HepG2 (cell line): ENCODE results near the gene CTU1. TPM values are rescaled to one million over a fixed set of nuclear protein-coding genes. Genes with fewer than 3 reads are reported as not detected.

Experiments used
- ARID2 ChIP-seq: sonication (generic); formaldehyde crosslinking; IDR thresholded peaks from 2 replicates; pipeline ENCODE4 v1.8.1; 2022; ENCODE audit warnings: mild to moderate bottlenecking, missing genetic modification reagents, borderline replicate concordance
- GABPA ChIP-seq, 2 experiments: IDR thresholded peaks; 2 replicates each; pipeline ENCODE4 v1.6.1; 2011 to 2016; ENCODE audit warnings: low read depth in 2 of 2, low read length in 1 of 2, missing biosample characterization in 1 of 2, missing genetic modification characterization in 1 of 2
- GMEB1 ChIP-seq: sonication (generic); formaldehyde crosslinking; IDR thresholded peaks from 2 replicates; pipeline ENCODE4 v1.5.1; 2020; ENCODE audit warnings: missing genetic modification reagents, mild to moderate bottlenecking, borderline replicate concordance
- HOXA9 ChIP-seq: sonication (generic); formaldehyde crosslinking; IDR thresholded peaks from 2 replicates; pipeline ENCODE4 v1.8.1; 2022; ENCODE audit warnings: missing genetic modification reagents, mild to moderate bottlenecking, moderate library complexity, borderline replicate concordance
- JDP2 ChIP-seq: sonication (generic); formaldehyde crosslinking; IDR thresholded peaks from 2 replicates; pipeline ENCODE4 v1.8.1; 2022; ENCODE audit warnings: missing genetic modification reagents, borderline replicate concordance
- JUNB ChIP-seq: sonication (generic); formaldehyde crosslinking; IDR thresholded peaks from 2 replicates; pipeline ENCODE4 v1.8.0; 2022; ENCODE audit warnings: missing genetic modification reagents, mild to moderate bottlenecking, borderline replicate concordance
- KLF15 ChIP-seq: sonication (generic); formaldehyde crosslinking; IDR thresholded peaks from 2 replicates; pipeline ENCODE4 v1.8.1; 2023; ENCODE audit warnings: borderline replicate concordance, mild to moderate bottlenecking, inconsistent platforms, missing genetic modification reagents, mixed read lengths
- KLF6 ChIP-seq: IDR thresholded peaks from 2 replicates; pipeline ENCODE4 v1.8.0; 2016; ENCODE audit warnings: missing biosample characterization, missing genetic modification reagents
- MXD4 ChIP-seq: IDR thresholded peaks from 2 replicates; pipeline ENCODE4 v1.6.1; 2016; ENCODE audit warnings: mild to moderate bottlenecking, missing biosample characterization, missing genetic modification reagents
- MYPOP ChIP-seq: sonication (generic); formaldehyde crosslinking; IDR thresholded peaks from 2 replicates; pipeline ENCODE4 v1.8.1; 2023; ENCODE audit warnings: mild to moderate bottlenecking, moderate library complexity, missing genetic modification reagents
- NFKB2 ChIP-seq: sonication (generic); formaldehyde crosslinking; IDR thresholded peaks from 2 replicates; pipeline ENCODE4 v1.4.0; 2020; ENCODE audit warnings: missing genetic modification reagents, borderline replicate concordance
- NPAS2 ChIP-seq: sonication (generic); formaldehyde crosslinking; IDR thresholded peaks from 2 replicates; pipeline ENCODE4 v1.8.0; 2022; ENCODE audit warnings: mild to moderate bottlenecking, missing genetic modification reagents, borderline replicate concordance
- PHF21A ChIP-seq: sonication (generic); formaldehyde crosslinking; IDR thresholded peaks from 2 replicates; pipeline ENCODE4 v1.5.0; 2020; ENCODE audit warnings: mild to moderate bottlenecking, missing genetic modification reagents
- SMYD3 ChIP-seq: sonication (generic); formaldehyde crosslinking; IDR thresholded peaks from 2 replicates; pipeline ENCODE4 v1.8.1; 2023; ENCODE audit warnings: mild to moderate bottlenecking, missing genetic modification reagents
- YY1 ChIP-seq: IDR thresholded peaks from 2 replicates; pipeline ENCODE4 v1.6.1; 2011; ENCODE audit warnings: low read length, low read depth, moderate library complexity, mild to moderate bottlenecking; ENCODE audit not compliant: insufficient read depth, insufficient replicate concordance
- ZFP36L2 ChIP-seq: sonication (generic); formaldehyde crosslinking; IDR thresholded peaks from 2 replicates; pipeline ENCODE4 v1.4.0; 2020; ENCODE audit warnings: missing genetic modification reagents
- ZKSCAN8 ChIP-seq: IDR thresholded peaks from 2 replicates; pipeline ENCODE4 v1.6.1; 2016; ENCODE audit warnings: borderline replicate concordance, missing genetic modification reagents, missing compliant biosample characterization
- ZNF138 ChIP-seq: sonication (generic); formaldehyde crosslinking; IDR thresholded peaks from 2 replicates; pipeline ENCODE4 v1.5.0; 2020; ENCODE audit warnings: mild to moderate bottlenecking, low read depth, missing genetic modification reagents
- ZNF263 ChIP-seq: sonication (generic); formaldehyde crosslinking; IDR thresholded peaks from 2 replicates; pipeline ENCODE4 v1.4.0; 2020; ENCODE audit warnings: missing genetic modification reagents
- ZNF589 ChIP-seq: sonication (generic); formaldehyde crosslinking; conservative IDR thresholded peaks from 2 replicates; pipeline ENCODE4 v1.8.0; 2022; ENCODE audit warnings: mild to moderate bottlenecking, moderate library complexity, missing genetic modification reagents
- ZNF619 ChIP-seq: sonication (generic); formaldehyde crosslinking; IDR thresholded peaks from 2 replicates; pipeline ENCODE4 v1.4.0; 2020; ENCODE audit warnings: mild to moderate bottlenecking, missing genetic modification reagents
- polyA plus RNA-seq, 8 experiments: library from polyadenylated mRNA; depleted of rRNA in 3 of 8; stranded (reverse) in 7 of 8; unstranded in 1 of 8; fragments of >200 nt; fragmentation: Illumina TruSeq in 4 of 8; extraction: Trizol in 4 of 8; gene quantifications; 2 replicates each; pipeline versions ENCODE4 v1.2.1 to v1.2.3, GENCODE V29; 2011 to 2016; ENCODE audit warnings: low read depth in 4 of 8, missing spikeins in 1 of 8, mixed read lengths in 1 of 8; ENCODE audit not compliant: insufficient read depth in 1 of 8
- total RNA-seq, 5 experiments: library from RNA; depleted of rRNA; stranded (reverse); fragments of >200 nt; fragmentation: Illumina TruSeq; extraction: Trizol; gene quantifications; 2 replicates each; pipeline ENCODE4 v1.2.3, GENCODE V29; 2016; ENCODE audit warnings: low read depth in 1 of 5
- TF ChIP-seq, protein P1 (sequence below): sonication (generic); formaldehyde crosslinking; IDR thresholded peaks from 2 replicates; pipeline ENCODE4 v1.8.1; 2023; ENCODE audit warnings: mild to moderate bottlenecking, missing genetic modification reagents
- TF ChIP-seq, protein P2 (sequence below): sonication (generic); formaldehyde crosslinking; IDR thresholded peaks from 2 replicates; pipeline ENCODE4 v1.5.1; 2020; ENCODE audit warnings: missing genetic modification reagents, mild to moderate bottlenecking, borderline replicate concordance

Gene CTU1
- total and polyA plus RNA-seq, 2 of the 13 experiments (the other 11 are each of a cell fraction or from before 2014, with no cell fraction given) = 1.9 to 2.9 TPM

DNA sequence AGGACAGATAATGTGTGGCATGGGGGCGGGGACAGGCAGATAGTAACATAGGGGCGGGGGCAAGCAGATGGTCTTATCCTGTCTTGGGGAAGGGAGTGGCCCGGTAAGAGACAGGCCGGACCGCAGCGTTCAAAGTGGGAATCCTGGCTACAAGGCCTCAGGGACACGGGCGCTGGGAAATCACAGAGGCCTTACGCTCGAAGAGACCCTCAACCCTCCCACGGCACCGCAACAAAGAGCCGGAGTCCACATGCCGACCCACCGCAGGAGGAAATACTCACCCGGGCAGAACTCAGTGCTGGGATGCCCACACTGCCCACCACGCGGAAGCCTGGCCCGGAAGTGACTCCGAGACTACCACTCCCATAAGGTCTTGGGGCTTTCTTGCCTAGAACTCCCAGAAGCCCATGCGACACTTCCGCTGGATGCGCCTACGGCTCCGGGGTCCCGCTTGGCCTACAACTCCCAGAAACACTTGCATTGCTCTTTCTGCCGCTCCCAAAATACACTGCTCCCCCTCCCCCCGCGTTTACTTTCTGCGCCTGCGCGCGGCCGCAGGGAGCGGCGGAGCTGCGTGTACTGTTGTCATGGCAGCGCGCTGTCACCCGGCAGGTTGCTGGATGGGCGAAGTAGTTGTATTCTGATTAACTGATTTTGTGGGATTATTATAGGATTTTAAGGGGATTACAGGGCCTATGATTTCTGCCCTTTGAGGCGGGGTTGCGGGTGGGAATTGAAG lies at the start of gene CTU1 (continued):
- TF ChIP-seq GABPA (IDR thresholded peaks at IDR 0.05; ENCODE audit: low read depth, low read length) (peak; percentile 91), GABPA (CRISPR knock-in tag; IDR thresholded peaks at IDR 0.05; ENCODE audit: low read depth) (peak; percentile 99), MXD4 (CRISPR knock-in tag) (peak; percentile 79), YY1 (peak; percentile 73), NFKB2 (CRISPR knock-in tag) (peak; percentile 74; the same call in 1 of the 2 replicates), ZFP36L2 (CRISPR knock-in tag) (no peak), MYPOP (CRISPR knock-in tag) (no peak), ZNF589 (CRISPR knock-in tag) (no peak), ZKSCAN8 (CRISPR knock-in tag) (no peak), ZNF263 (CRISPR knock-in tag) (0 out of 2 replicates have a peak, but pooled peaks have one; percentile 42), JDP2 (CRISPR knock-in tag) (no peak), ZNF619 (peak; percentile 79; the same call in 1 of the 2 replicates), NPAS2 (CRISPR knock-in tag) (no peak), ZNF138 (CRISPR knock-in tag) (no peak), ARID2 (no peak), JUNB (no peak), HOXA9 (CRISPR knock-in tag) (no peak), KLF6 (CRISPR knock-in tag) (0 out of 2 replicates have a peak, but pooled peaks have one; percentile 20), PHF21A (CRISPR knock-in tag) (no peak; the same call in 1 of the 2 replicates), SMYD3 (CRISPR knock-in tag) (no peak), KLF15 (CRISPR knock-in tag) (no peak), GMEB1 (CRISPR knock-in tag) (peak; percentile 88; the same call in 1 of the 2 replicates)
- TF ChIP-seq, protein P1, sequence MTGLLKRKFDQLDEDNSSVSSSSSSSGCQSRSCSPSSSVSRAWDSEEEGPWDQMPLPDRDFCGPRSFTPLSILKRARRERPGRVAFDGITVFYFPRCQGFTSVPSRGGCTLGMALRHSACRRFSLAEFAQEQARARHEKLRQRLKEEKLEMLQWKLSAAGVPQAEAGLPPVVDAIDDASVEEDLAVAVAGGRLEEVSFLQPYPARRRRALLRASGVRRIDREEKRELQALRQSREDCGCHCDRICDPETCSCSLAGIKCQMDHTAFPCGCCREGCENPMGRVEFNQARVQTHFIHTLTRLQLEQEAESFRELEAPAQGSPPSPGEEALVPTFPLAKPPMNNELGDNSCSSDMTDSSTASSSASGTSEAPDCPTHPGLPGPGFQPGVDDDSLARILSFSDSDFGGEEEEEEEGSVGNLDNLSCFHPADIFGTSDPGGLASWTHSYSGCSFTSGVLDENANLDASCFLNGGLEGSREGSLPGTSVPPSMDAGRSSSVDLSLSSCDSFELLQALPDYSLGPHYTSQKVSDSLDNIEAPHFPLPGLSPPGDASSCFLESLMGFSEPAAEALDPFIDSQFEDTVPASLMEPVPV = no peak
- TF ChIP-seq, protein P2, sequence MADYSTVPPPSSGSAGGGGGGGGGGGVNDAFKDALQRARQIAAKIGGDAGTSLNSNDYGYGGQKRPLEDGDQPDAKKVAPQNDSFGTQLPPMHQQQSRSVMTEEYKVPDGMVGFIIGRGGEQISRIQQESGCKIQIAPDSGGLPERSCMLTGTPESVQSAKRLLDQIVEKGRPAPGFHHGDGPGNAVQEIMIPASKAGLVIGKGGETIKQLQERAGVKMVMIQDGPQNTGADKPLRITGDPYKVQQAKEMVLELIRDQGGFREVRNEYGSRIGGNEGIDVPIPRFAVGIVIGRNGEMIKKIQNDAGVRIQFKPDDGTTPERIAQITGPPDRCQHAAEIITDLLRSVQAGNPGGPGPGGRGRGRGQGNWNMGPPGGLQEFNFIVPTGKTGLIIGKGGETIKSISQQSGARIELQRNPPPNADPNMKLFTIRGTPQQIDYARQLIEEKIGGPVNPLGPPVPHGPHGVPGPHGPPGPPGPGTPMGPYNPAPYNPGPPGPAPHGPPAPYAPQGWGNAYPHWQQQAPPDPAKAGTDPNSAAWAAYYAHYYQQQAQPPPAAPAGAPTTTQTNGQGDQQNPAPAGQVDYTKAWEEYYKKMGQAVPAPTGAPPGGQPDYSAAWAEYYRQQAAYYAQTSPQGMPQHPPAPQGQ (CRISPR knock-in tag) = no peak
